Stimulated activated CD4-positive, alpha-beta T cell treated with anti-CD3 and anti-CD28 coated beads, Interleukin-15, amount 100 ng/mL, for 24 hours (primary cell): ENCODE measurements around the gene SNPH.
"Not testable (repeated sequence)": the region's sequence is repeated elsewhere in the genome, so short reads cannot be mapped to it uniquely, and the experiment has no call there.

Source experiments
- DNase-seq: peaks from one replicate; pipeline ENCODE4 v3.0.0-alpha.2; 2020

SNPH gene, protein sequence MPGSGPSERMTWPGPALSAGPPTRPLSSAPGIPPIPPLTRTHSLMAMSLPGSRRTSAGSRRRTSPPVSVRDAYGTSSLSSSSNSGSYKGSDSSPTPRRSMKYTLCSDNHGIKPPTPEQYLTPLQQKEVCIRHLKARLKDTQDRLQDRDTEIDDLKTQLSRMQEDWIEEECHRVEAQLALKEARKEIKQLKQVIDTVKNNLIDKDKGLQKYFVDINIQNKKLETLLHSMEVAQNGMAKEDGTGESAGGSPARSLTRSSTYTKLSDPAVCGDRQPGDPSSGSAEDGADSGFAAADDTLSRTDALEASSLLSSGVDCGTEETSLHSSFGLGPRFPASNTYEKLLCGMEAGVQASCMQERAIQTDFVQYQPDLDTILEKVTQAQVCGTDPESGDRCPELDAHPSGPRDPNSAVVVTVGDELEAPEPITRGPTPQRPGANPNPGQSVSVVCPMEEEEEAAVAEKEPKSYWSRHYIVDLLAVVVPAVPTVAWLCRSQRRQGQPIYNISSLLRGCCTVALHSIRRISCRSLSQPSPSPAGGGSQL

DNA sequence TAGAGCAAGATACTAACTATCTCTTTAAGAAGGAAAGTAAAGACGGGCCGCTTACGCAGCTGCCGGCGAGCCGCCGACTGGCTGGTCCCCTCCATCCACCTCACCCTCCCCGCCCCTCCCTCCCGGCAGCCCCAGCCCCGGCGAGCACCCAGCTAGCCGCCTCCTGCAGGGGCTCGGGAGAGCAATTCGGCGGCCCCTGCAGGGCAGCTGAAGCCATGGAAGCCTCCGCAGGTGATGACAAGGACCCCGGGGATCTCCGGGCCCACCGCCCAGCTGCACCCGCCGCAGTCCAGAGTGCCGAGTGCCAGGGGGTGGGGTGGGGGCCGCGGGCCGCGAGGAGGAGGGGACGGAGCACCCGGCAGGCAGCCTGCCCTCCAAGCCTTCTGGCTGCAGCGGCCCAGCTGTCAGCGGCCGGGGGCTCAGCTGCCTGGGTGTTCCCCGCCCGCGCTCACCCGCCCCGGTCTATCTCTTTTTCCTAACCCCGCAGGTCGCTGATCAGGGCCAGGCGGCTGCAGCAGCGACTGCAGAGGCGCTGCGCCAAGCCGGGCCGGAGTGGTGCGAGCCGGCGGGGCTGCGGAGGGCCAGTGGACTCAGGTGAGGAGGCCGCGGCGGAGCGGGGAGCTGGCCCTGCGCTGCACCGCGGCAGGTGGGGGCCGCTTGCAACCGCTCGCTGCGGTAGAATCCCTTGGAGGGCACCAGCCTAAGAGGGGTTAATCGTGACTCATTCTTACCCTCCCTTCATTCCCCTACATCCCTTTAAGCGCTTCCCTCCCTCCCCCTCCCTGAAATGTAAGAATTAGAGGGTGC is at the start of gene SNPH:
SNPH (plus strand) TSS at position 128 of the 807 bp plus-strand sequence. CDS start 29,946 bp downstream, outside the sequence.
- DNase-seq, result peak; percentile 83

DNA sequence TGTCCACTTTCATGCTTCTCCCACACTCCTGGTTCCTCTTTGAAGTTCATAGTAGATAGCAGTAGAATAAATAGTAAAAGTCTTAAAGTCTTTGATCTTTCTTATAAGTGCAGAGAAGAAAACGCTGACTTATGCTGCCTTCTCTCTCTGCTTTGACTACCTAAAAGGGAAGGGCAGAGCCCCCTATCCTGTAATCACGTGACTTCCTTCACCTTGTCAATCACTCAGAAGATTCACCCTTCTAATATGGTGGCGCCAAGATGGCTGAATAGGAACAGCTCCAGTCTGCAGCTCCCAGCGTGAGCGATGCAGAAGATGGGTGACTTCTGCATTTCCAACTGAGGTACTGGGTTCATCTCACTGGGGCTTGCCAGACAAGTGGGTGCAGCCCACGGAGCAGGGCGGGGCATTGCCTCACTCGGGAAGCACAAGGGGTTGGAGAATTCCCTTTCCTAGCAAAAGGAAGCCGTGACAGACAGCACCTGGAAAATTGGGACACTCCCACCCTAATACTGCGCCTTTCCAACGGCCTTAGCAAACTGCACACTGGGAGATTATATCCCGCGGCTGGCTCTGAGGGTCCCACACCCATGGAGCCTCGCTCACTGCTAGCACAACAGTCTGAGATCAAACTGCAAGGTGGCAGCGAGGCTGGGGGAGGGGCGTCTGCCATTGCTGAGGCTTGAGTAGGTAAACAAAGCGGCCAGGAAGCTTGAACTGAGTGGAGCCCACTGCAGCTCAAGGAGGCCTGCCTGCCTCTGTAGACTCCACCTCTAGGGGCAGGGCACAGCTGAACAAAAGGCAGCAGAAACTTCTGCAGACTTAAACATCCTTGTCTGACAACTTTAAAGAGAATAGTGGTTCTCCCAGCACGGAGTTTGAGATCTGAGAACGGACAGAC is 49.3 kb upstream of the SNPH start:
- DNase-seq, result not testable (repeated sequence)

- DNase-seq, result not testable (repeated sequence)
Measured at GRCh38 chr20:1222750-1223149, 43.3 kb upstream of the SNPH start.

DNA sequence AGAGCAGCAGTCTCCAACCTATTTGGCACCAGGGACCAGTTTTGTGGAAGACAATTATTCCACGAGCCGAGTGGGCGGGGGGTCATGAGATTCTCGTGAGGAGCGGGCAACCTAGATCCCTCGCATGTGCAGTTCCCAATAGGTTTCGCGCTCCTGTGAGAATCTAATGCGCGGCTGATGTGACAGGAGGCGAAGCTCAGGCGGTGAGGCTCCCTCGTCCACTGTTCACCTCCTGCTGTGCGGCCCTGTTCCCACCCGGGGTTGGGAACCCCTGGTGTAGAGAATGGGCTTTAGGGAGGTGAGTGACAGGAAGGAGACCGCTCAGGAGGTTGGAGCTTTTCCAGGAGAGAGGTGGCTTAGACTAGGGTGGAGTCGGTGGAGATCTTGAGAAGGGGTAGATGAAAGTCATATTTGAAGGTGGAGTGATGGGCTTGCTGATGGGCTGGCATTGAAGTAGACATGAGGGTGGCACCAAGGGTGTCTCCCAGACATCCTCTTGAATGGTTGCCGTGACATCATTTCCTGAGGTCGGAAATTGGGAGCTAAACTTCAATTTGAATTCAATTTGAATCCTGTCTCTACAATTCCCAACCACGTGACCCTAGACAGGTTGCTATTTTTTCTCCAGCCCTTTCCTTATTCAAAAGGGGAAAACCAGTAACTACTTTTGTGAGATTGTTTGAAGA is 41.7 kb upstream of the SNPH start:
- no peak for DNase-seq

DNA sequence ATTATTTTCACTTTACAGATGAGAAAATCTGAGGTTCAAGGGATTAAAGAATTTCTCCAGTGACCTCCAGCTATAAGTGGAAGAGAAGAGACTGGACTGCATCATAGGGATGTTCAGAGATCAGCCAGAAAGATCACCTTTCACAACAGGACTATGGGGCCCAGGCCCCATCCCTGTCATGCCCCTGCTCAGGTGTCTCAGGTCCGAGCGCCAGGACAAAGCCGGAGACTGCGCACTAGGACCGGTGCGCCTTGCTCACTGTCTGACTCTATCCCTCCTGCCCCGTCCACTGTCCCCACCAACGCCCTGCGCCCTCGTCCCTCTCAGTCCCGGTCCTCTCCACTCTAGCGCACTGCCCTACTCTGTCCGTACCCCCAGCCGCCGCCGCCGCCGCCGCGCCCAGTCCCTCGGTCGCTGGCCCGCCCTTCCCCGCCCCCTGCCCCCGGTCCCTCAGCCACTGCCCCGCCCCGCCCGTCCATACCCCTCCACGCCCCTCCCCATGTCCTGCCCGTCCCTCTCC is 40.8 kb upstream of the SNPH start:
- DNase-seq, result no peak

DNA sequence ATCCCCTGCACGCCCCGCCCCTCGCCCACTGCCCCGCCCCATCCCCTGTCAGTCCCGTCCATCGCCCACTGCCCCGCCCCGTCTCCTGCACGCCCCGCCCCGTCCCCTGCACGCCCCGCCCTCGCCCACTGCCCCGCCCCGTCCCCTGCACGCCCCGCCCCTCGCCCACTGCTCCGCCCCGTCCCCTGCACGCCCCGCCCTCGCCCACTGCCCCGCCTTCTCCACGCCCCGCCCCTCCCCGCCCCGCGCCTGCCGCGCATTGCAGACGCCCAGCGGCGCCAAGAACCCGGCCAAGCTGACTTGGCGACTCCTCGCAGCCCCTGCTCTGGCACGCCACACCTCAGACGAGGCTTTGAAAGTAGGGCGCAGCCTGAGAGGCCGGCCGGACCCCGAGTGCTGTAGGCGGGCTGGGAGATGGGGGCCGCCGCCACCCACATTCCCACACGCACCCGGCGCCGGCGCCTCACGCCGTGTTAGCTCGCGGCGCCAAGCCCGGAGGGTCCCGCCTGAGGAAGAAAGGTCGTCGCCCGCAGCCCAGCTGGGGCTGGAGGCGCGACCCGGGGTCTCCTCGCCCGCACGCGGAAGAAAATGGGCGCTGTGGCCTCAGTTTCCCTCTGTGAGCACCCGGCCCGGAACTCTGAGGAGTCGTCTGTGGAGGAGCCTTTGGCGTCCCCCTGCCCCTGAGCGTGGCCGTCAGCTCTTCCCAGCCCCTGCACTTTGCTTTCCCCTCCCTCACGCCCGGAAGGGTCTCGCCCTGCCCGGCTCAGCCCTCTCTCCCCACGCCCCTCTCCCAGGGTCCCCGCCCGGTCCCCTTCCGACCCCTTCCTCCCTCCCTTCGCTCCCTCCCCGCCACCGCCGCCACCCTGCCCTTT is 40.1 kb upstream of the SNPH start, which contains the start of gene RAD21L1:
RAD21L1 (plus strand) TSS at position 262 of the 872 bp plus-strand sequence. CDS start 2,410 bp downstream, outside the sequence.
- DNase-seq, result peak; percentile 85

DNA sequence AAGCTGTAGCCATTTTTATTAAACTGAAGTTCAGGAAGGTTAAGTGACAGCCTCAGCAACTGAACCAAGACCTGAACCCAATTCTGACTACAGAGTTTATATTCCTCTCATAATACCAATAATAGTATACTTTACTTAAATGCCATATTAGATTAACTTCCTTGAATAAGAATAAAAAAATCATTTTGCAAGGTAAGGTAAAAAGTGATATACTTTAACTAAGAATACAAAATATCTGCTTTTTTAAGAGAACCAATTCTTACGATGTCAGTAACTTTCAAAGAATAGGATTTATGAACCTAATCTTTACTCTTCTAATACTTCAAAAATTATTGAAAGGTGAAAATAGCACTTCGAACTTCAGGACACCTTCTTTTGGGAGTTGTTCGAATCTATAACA is 36.6 kb upstream of the SNPH start:
- DNase-seq, result no peak

GRCh38 chr20:1232286-1233111 is 33.6 kb upstream of the SNPH start:
- DNase-seq, result no peak

- DNase-seq, result no peak
Measured at GRCh38 chr20:1240549-1240948, 25.5 kb upstream of the SNPH start.

DNA sequence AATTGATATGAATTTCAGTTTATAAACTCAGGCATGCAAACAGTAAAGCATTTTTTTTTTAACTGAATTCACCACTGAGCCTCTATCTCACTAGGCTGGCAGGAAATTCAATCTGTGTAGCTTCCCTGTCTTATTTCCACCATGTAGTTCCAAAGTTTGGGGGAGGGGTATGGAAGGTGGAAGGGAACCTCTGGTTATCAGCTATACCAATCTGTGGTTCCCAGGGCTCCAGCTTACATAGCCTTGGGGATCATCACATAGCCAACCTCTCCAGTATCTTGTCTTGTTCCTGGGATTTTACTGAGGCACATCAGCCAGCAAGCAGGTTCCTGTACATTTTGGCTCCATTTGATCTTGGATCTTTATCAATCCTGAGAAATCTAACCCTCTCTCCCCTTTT is 24.6 kb upstream of the SNPH start:
- DNase-seq, result no peak

GRCh38 chr20:1242099-1242498 is 24.0 kb upstream of the SNPH start:
- no peak for DNase-seq

DNA sequence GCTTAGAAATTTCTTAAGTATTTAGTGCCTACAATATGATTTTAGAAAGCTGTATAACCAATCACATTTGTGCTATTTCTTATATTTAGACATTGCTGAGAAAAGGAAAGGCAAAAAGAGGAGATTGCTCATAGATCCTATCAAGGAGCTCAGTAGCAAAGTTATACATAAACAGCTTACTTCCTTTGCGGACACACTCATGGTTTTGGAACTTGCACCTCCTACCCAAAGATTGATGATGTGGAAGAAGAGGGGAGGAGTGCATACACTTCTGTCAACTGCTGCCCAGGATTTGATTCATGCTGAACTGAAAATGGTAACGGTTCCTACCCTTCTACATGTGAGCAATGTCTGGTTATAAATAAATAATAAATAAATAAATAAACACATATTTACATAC is 23.6 kb upstream of the SNPH start:
- no peak for DNase-seq

DNA sequence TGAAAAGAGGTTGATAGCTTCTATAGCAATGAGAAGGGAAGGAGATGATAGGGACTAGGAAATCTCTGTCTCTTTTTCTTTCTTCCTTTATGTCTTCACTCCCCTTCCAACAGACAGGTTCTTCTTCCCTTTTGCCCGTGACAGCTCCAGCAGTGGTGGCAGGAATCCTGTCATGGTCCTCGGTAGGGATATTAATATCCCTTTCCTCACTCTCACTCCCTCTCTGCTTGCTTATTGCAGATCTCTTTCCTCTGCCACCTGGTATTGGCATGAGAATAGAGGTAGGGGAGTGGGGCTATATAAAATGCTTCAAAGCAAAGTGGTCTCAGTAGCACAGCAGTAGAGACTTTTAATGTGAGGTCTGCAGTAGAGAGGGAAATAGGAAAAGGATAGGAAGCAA is 20.5 kb upstream of the SNPH start:
- DNase-seq, result no peak

DNA sequence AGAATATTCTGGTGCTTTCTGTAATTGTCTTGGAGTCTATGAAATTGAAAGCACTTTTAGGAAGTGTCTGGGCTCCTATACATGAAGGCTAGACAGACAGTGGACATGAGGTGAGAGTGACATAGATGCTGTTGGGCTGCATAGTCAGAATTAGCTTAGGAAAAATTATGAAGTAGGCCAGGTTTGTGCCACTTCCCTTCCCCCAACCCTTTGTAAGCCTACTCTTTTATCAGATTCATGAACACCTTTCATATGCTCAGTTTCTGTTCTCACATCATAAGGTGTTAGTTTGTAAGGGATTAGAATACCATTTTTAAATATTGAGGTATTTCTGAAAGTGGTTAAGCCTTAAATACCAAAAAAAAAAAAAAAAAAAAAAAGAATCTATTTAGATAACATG is 18.4 kb upstream of the SNPH start:
- no peak for DNase-seq

DNA sequence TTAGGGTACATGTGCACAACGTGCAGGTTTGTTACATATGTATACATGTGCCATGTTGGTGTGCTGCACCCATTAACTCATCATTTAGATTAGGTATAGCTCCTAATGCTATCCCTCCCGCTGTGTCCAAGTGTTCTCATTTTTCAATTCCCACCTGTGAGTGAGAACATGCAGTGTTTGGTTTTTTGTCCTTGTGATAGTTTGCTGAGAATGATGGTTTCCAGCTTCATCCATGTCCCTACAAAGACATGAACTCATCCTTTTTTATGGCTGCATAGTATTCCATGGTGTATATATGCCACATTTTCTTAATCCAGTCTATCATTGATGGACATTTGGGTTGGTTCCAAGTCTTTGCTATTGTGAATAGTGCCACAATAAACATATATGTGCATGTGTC is 15.8 kb upstream of the SNPH start:
- DNase-seq, result not testable (repeated sequence)

DNA sequence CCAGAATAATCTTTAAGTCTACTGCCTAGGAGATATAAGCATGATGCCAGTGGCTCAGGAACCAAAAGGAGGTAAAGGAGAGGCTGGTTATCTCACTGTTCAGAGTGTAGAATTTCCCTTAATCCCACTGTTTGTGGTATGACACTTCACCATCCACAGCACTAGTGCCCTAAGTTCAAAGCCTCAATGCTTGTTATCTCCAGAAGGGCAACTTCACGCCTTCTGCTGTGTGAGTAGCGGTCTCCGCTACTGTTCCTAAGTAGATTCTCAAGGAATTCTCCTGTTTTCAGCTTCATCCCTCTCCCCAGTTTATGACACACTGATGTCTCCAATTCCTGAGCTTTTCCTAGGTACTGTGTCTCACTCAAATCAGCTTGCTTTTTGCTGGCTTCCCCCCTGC is 13.7 kb upstream of the SNPH start:
- DNase-seq, result no peak

GRCh38 chr20:1254254-1254653 is 11.8 kb upstream of the SNPH start:
- DNase-seq, result no peak

DNA sequence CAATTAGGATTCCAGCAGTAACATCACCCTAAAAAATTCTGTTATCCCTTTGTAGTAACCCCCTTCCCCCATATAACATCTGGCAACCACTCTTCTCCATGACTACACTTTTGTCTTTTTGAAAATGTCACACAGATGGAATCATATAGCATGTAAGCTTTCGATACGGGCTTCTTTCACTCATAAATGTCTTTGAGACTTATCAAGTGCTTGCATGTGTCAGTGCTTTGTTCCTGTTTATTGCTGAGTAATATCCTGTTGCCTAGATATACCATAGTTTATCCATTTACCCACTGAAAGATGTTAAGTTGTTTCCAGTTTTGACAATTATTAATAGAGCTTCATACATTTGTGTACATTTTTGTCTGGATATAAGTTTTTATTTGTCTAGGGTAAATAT is 10.4 kb upstream of the SNPH start:
- no peak for DNase-seq

GRCh38 chr20:1263853-1264252 is 2.2 kb upstream of the SNPH start:
- no peak for DNase-seq

- no peak for DNase-seq
Measured at GRCh38 chr20:1264727-1265126, 1.4 kb upstream of the SNPH start.
